Measurements from ENCODE around the gene NOC2L.

DNA sequence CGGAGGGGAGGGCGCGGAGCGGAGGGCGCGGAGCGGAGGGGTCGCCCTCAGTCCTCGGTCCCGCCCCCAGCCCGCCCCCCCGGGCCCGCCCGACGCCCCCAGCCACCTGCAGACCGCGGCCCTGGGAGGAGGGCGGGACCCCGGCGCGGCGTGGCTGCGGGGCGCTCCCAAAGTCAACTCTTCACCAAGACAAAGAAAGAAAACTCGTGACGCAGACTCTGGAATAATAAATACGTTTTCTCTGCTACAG is 39.6 kb upstream of the NOC2L start:
- TF ChIP-seq CTCF (IDR thresholded peaks at IDR 0.05) = no peak
- no peak for TF ChIP-seq POLR2A (IDR thresholded peaks at IDR 0.05)
